ENCODE measurements around the gene UBE2I.

DNA sequence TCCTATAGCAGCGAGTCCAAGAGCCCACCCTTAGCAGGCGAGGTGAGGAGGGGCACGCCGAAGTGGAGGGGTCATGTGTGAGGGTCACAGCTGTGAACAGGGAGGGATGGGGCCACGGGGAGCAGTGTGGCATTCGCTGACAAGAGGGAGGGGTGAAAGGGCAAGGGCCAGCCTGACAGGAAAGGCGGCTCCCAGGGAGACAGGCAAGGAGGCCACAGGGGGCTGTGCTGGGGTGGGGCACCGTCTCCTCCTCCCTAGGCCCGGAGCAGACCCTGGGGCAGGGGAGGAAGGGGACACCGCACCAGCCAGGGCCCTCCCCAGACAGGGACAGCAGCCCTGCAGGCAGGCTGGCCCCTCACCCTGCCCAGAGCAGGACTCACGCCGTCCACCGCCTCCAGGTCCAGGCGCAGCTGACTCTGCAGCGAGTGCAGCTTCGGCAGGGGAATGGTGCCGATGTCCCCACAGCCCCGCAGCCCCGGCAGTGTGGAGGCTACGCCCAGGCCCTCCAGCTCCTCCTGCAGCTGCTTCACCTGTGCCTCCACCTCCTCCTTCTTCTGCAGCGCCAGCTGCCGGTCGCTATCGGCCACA lies 57.4 kb downstream of the UBE2I start:
- no peak for TF ChIP-seq POLR2A (IDR thresholded peaks at IDR 0.05)
- TF ChIP-seq, protein P1, sequence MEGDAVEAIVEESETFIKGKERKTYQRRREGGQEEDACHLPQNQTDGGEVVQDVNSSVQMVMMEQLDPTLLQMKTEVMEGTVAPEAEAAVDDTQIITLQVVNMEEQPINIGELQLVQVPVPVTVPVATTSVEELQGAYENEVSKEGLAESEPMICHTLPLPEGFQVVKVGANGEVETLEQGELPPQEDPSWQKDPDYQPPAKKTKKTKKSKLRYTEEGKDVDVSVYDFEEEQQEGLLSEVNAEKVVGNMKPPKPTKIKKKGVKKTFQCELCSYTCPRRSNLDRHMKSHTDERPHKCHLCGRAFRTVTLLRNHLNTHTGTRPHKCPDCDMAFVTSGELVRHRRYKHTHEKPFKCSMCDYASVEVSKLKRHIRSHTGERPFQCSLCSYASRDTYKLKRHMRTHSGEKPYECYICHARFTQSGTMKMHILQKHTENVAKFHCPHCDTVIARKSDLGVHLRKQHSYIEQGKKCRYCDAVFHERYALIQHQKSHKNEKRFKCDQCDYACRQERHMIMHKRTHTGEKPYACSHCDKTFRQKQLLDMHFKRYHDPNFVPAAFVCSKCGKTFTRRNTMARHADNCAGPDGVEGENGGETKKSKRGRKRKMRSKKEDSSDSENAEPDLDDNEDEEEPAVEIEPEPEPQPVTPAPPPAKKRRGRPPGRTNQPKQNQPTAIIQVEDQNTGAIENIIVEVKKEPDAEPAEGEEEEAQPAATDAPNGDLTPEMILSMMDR (IDR thresholded peaks at IDR 0.05): no peak
